ENCODE measurements around the gene IRF5. TPM values are rescaled to one million over a fixed set of nuclear protein-coding genes. Genes with fewer than 3 reads are reported as not detected.

IRF5 gene
- total RNA-seq, 2 donors from 2014 or later, result 26.5 to 43.4 TPM

DNA sequence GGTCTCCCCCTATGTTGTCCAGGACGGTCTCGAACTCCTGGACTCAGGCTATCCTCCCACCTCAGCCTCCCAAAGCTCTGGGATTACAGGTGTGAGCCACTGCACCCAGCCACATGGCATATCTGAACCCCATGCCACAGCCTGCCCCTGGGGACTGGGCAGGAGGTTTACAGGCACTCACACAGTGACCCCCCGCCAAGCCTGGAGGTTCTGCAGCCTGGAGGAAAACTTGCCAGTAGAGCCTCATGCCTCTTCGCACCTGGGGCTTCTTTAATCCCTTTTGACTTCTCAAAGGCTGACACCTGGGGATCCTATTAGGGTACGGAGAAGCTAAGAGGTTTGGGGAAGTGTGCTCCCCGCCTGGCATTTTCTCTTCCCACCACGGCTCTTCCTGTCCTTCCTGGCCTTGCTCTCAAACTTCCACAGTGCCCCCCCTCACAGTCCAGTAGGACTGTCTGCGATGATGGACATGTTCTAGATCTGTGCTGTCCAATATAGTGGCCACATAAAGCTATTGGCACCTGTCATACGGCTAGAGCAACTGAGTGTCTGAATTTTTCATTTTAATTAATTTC is 15.8 kb upstream of the IRF5 start:
- H3K4me1 Mint-ChIP-seq (ENCODE audit: low read depth in 2 of 2), result no peaks in the 10 kb centered on the region
- DNase-seq (ENCODE audit: low spot score) (peak; percentile 10), ATAC-seq (no peak)
- H3K27me3 Mint-ChIP-seq, result peaks cover 25 to 31% of the 10 kb centered on the region in 2 donors
- H3K36me3 Mint-ChIP-seq, result no peaks in the 10 kb centered on the region
- H3K4me3 Mint-ChIP-seq, result no peak overlapping the region
- H3K27ac Mint-ChIP-seq, result no peak overlapping the region
- no peaks in the 10 kb centered on the region for H3K9me3 Mint-ChIP-seq

- H3K4me3 Mint-ChIP-seq, result no peak overlapping the region
- H3K4me1 Mint-ChIP-seq (ENCODE audit: low read depth in 2 of 2), result no peaks in the 10 kb centered on the region
- peak in 1 of 2 donors; percentile 35 for ATAC-seq
- peak; percentile 18 for DNase-seq (ENCODE audit: low spot score)
- H3K36me3 Mint-ChIP-seq, result no peaks in the 10 kb centered on the region
- no peaks in the 10 kb centered on the region for H3K9me3 Mint-ChIP-seq
- no peak overlapping the region for H3K27ac Mint-ChIP-seq
- peaks cover 19 to 31% of the 10 kb centered on the region in 2 donors for H3K27me3 Mint-ChIP-seq
These were observed 15.0 kb upstream of the IRF5 start for GRCh38 chr7:128922496-128923410.

GRCh38 chr7:128923411-128923800 is 14.3 kb upstream of the IRF5 start:
- Mint-ChIP-seq H3K4me3 (no peak overlapping the region), H3K4me1 (ENCODE audit: low read depth in 2 of 2) (no peaks in the 10 kb centered on the region), H3K27ac (no peak overlapping the region), H3K9me3 (no peaks in the 10 kb centered on the region), H3K27me3 (peaks cover 15 to 25% of the 10 kb centered on the region in 2 donors), H3K36me3 (no peaks in the 10 kb centered on the region)
- ATAC-seq (no peak), DNase-seq (ENCODE audit: low spot score) (peak; percentile 49)

- no peak overlapping the region for H3K27ac Mint-ChIP-seq
- peaks cover 8 to 13% of the 10 kb centered on the region in 2 donors for H3K27me3 Mint-ChIP-seq
- no peak overlapping the region for H3K4me3 Mint-ChIP-seq
- no peaks in the 10 kb centered on the region for H3K9me3 Mint-ChIP-seq
- no peak for ATAC-seq
- H3K36me3 Mint-ChIP-seq, result no peaks in the 10 kb centered on the region
- peak; percentile 15 for DNase-seq (ENCODE audit: low spot score)
- H3K4me1 Mint-ChIP-seq (ENCODE audit: low read depth in 2 of 2), result no peaks in the 10 kb centered on the region
These were observed 12.8 kb upstream of the IRF5 start for GRCh38 chr7:128924707-128925588.

GRCh38 chr7:128928159-128928813 is 9.4 kb upstream of the IRF5 start:
- peaks cover 3 to 4% of the 10 kb centered on the region in 2 donors for H3K4me1 Mint-ChIP-seq (ENCODE audit: low read depth in 2 of 2)
- no peak overlapping the region for H3K4me3 Mint-ChIP-seq
- H3K27me3 Mint-ChIP-seq, result no peaks in the 10 kb centered on the region
- H3K27ac Mint-ChIP-seq, result no peak overlapping the region
- no peaks in the 10 kb centered on the region for H3K36me3 Mint-ChIP-seq
- H3K9me3 Mint-ChIP-seq, result no peaks in the 10 kb centered on the region
- DNase-seq (ENCODE audit: low spot score), result no peak
- no peak for ATAC-seq

DNA sequence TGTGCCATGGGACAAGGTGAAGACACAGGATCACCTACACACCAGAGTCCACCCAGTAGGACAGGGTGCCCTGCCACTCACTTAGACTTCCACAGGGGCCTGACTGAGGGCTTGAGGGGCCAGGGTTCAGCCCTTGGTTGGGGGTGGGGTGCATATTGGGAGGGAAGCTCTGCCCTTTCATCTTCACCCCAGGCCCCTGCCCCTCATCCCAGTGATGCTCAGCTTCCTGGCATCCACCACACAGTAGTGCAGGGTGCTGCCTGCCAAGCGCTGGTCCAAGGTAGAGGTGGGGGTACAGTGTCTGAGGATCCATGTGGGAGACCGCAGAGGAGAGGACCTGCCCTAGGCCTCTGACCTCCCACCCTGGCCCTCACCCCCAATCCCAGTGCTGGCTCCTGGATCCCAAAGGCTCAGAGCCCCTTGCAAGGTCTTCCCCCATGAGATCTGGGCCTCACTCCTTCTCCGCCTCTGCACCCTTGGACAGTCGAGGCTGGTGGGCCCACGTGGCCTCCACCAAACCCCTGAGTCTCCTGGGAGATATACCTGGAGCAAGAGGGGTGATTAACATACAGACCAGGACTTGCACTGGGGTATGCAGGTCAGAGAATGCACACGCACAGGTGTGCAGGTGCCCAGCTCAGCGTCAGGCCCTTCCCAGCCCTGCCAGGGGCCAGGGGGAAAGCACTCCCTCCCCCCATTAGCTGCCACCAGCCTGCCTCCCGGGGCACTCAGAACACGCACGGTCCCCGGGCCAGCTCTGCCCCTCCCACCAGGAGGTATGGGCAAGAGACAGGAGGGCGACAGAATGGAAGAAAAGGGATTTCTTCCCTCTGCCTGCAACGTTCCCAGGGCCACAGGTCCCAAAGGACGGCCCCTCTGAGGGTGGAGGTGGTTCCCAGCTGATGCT is 8.6 kb upstream of the IRF5 start:
- H3K4me3 Mint-ChIP-seq, result no peak overlapping the region
- no peaks in the 10 kb centered on the region for H3K27me3 Mint-ChIP-seq
- no peak overlapping the region for H3K27ac Mint-ChIP-seq
- no peaks in the 10 kb centered on the region for H3K9me3 Mint-ChIP-seq
- DNase-seq (ENCODE audit: low spot score) (no peak), ATAC-seq (no peak)
- H3K4me1 Mint-ChIP-seq (ENCODE audit: low read depth in 2 of 2), result peaks cover 6 to 8% of the 10 kb centered on the region in 2 donors
- no peaks in the 10 kb centered on the region for H3K36me3 Mint-ChIP-seq

- no peak overlapping the region for H3K4me3 Mint-ChIP-seq
- H3K27ac Mint-ChIP-seq, result no peak overlapping the region
- H3K27me3 Mint-ChIP-seq, result no peaks in the 10 kb centered on the region
- peaks cover 8 to 9% of the 10 kb centered on the region in 2 donors for H3K4me1 Mint-ChIP-seq (ENCODE audit: low read depth in 2 of 2)
- DNase-seq (ENCODE audit: low spot score) (no peak), ATAC-seq (no peak)
- no peaks in the 10 kb centered on the region for H3K36me3 Mint-ChIP-seq
- no peaks in the 10 kb centered on the region for H3K9me3 Mint-ChIP-seq
These were observed 6.4 kb upstream of the IRF5 start for GRCh38 chr7:128931190-128931798.

DNA sequence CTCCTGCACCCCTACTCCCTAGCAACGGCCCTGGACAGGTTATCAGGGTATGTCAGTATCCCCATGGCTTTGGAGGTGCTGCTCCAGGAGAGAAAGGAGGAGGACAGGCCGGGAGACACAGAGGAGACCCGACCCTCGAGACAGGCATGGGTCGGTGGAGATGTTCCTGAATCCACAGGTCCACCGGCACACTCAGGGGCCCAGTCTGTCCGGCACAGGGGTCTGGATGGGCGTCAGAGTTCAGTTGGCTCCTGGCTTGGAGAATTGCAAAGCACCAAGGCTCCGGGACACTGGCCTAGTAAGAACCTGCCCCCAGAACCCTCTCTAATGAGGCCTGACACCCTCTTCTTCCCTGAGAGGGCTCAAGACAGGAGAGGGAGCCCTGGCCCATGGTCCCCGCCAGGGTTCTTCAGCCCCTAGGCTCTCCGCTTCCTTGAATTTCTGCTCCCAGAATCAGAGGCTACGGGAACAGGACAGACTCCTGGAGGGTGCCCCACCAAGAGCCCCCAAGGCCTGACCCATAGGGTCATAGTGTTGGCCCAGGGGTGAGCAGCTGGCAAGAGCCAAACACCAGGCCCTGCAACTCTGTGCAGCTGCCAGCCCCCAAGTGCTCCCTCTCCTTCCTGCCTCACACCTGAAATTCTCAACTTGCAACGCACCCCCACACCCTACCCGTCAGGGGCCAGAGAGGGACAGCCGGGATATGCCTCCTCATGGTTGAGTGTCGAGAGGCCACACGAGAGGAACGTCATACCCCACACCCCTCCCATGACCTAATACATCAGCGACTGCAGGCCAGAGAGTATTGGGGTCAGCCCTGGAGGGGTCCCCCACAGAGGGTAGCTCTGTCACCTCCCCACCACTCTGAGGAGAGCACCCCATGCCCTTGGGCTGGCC is 5.5 kb upstream of the IRF5 start:
- H3K27ac Mint-ChIP-seq, result peak overlapping the region in 1 of 2 donors; percentile 9

DNA sequence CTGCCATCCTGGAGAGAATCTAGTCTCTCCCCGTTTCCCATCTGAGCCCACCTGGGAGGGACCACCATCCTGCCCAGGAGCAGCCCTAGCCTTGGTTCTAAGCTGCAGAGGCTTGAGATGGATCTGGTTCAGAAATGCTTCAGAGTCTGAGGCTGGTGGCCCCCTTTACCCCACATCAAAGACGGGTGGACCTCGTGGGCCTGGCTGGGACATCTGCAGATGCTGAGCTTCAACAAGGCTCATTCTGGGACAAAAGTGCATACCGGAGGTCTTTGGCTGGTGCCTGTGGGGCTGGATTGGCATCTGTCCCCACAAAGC is 4.9 kb upstream of the IRF5 start:
- Mint-ChIP-seq H3K27ac (peak overlapping the region; percentile 9 to 76), H3K4me3 (peak overlapping the region; percentile 73), H3K4me1 (ENCODE audit: low read depth in 2 of 2) (peaks cover 14% of the 10 kb centered on the region in 2 donors), H3K36me3 (no peaks in the 10 kb centered on the region), H3K9me3 (no peaks in the 10 kb centered on the region), H3K27me3 (peaks cover 4 to 8% of the 10 kb centered on the region in 2 donors)
- ATAC-seq (no peak), DNase-seq (ENCODE audit: low spot score) (no peak)

More for the DNA sequence above, 5.5 kb upstream of the IRF5 start:
- DNase-seq (ENCODE audit: low spot score), result no peak
- Mint-ChIP-seq H3K9me3 (no peaks in the 10 kb centered on the region), H3K27me3 (peaks cover 4 to 6% of the 10 kb centered on the region in 2 donors), H3K4me1 (ENCODE audit: low read depth in 2 of 2) (peaks cover 13 to 14% of the 10 kb centered on the region in 2 donors), H3K4me3 (no peak overlapping the region), H3K36me3 (no peaks in the 10 kb centered on the region)
- no peak for ATAC-seq

GRCh38 chr7:128933180-128933891 is 4.4 kb upstream of the IRF5 start:
- ATAC-seq (peak; percentile 72 to 74), DNase-seq (ENCODE audit: low spot score) (no peak)
- Mint-ChIP-seq H3K4me3 (peak overlapping the region; percentile 73), H3K9me3 (no peaks in the 10 kb centered on the region), H3K27me3 (peaks cover 4 to 8% of the 10 kb centered on the region in 2 donors), H3K27ac (peak overlapping the region; percentile 9 to 76), H3K4me1 (ENCODE audit: low read depth in 2 of 2) (peaks cover 14 to 15% of the 10 kb centered on the region in 2 donors), H3K36me3 (no peaks in the 10 kb centered on the region)

All from natural killer cell treated with Interleukin-12 subunit alpha and Interleukin-12 subunit beta and Interleukin-15 and Interleukin-18, amount 100 ng/mL, for 72 hours (primary cell).